Bronchial epithelial cell (primary cell): ENCODE results near the gene SFXN2. TPM values are rescaled to one million over a fixed set of nuclear protein-coding genes. Genes with fewer than 3 reads are reported as not detected.

Source experiments
- DNase-seq: peaks from one replicate; pipeline ENCODE4 v3.0.0-alpha.2; 2010; ENCODE audit warnings: low read depth
- FAIRE-seq: peaks from 2 replicates; lab custom pipeline; 2011; peaks lifted over from hg19 to GRCh38; lab: Jason Lieb, UNC
- H3K27me3 ChIP-seq: 2 replicates; pipeline ENCODE4 v1.5.1; 2011; ENCODE audit warnings: low read length; ENCODE audit not compliant: control insufficient read depth, insufficient read depth
- H3K36me3 ChIP-seq: 2 replicates; pipeline ENCODE4 v1.5.1; 2011; ENCODE audit warnings: low read length; ENCODE audit not compliant: control insufficient read depth, insufficient read depth
- H3K4me3 ChIP-seq: 2 replicates; pipeline ENCODE4 v1.5.1; 2011; ENCODE audit warnings: mild to moderate bottlenecking, low read depth, low read length, control low read depth
- total RNA-seq: library from RNA; depleted of rRNA; stranded (reverse); fragments of >200 nt; gene quantifications from 2 replicates; pipeline ENCODE4 v1.2.1, GENCODE V29; 2014
- TF ChIP-seq, protein P1 (sequence below): IDR thresholded peaks from 2 replicates; pipeline ENCODE4 v1.5.1; 2011; ENCODE audit warnings: mild to moderate bottlenecking, moderate library complexity, low read length, control low read depth, inconsistent platforms; ENCODE audit not compliant: insufficient read depth, severe bottlenecking

The SFXN2 gene
- total RNA-seq, 1 donor from 2014 or later = 3.4 TPM

DNA sequence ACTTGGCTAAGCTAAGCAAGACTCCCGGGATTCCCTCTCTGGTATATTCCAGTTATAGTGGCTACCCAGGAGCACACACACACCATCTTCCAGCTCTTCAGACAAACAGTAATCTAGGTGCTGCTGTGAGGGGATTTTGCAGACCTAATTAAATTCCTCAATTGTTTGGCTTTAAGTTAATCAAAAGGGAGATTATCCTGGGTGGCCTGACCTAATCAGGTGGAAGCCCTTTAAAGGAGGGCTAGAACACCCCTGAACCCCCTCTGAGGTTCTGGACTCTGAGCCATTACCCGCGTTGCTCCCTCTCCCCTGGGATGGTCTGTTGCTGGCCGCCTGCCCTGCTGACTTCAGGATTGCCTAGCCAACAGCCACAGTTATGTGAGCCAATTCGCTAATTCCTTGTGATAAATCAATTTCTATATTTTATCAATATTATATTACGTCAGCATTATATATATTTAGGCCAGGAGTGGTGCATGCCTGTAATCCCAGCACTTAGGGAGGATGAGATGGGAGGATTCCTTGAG, 6.4 kb downstream of the SFXN2 start:
- Histone ChIP-seq H3K4me3 (no peak overlapping the region), H3K27me3 (no peaks in the 10 kb centered on the region), H3K36me3 (no peaks in the 10 kb centered on the region)
- no peak for DNase-seq
- FAIRE-seq = no peak
- TF ChIP-seq, protein P1, sequence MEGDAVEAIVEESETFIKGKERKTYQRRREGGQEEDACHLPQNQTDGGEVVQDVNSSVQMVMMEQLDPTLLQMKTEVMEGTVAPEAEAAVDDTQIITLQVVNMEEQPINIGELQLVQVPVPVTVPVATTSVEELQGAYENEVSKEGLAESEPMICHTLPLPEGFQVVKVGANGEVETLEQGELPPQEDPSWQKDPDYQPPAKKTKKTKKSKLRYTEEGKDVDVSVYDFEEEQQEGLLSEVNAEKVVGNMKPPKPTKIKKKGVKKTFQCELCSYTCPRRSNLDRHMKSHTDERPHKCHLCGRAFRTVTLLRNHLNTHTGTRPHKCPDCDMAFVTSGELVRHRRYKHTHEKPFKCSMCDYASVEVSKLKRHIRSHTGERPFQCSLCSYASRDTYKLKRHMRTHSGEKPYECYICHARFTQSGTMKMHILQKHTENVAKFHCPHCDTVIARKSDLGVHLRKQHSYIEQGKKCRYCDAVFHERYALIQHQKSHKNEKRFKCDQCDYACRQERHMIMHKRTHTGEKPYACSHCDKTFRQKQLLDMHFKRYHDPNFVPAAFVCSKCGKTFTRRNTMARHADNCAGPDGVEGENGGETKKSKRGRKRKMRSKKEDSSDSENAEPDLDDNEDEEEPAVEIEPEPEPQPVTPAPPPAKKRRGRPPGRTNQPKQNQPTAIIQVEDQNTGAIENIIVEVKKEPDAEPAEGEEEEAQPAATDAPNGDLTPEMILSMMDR = no peak

DNA sequence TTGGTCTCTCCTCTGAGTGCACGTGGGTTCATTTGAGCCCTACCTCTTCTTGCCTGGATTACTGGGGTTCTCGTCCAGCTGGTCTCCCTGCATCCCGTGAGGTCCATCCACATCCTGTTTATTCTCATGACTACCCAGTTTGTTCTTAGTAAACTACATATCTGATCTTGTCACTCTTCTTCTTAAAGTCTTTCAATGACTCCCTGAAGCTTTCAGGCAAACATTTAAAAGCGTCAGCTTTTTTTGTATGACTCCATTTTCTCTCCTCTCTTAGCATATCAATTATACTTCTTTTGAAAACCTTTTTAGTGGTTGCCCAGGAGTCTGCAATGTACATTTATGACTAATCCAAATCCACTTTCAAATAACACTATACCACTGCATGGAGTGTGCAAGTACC, 7.5 kb downstream of the SFXN2 start:
- H3K36me3 ChIP-seq = peaks cover 2% of the 10 kb centered on the region
- H3K4me3 ChIP-seq = no peak overlapping the region
- TF ChIP-seq, protein P1 = no peak
- no peaks in the 10 kb centered on the region for H3K27me3 ChIP-seq
- DNase-seq (no peak), FAIRE-seq (no peak)

DNA sequence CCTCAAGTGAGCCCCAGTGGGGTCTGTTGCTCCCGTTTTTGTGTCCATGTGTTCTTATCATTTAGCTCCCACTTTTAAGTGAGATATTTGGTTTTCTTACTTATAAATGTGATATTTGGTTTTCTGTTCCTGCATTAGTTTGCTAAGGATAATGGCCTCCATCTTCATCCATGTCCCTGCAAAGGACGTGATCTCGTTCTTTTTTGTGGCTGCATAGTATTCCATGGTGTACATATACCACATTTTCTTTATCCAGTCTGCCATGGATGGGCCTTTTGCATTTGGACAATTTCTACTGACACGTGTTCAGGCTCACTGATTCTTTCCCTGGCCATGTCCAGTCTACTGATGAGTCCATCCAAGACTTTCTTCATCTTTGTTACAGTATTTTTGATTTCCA, 9.6 kb downstream of the SFXN2 start:
- no peaks in the 10 kb centered on the region for H3K27me3 ChIP-seq
- H3K36me3 ChIP-seq = peaks cover 3% of the 10 kb centered on the region
- FAIRE-seq (no peak), DNase-seq (no peak)
- TF ChIP-seq, protein P1 = no peak
- no peak overlapping the region for H3K4me3 ChIP-seq

DNA sequence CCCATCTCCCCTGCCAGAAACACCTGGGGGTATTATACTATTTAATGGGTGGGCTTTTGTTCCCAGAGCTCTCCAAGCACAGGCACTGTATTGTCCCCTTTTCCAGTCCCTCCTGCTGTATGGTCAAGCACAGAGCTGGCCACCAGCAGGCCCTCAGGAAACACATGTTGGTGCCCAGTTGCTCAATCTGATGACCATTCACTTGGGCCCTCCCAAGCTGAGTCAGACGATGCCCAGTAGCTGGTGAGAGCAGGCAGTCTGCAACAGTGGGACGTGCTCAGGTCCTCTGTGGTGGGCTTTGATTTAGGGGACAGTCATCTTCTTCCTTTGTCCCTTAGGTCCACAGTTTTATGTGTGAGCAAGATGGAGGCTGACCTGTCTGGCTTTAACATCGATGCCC, 11.8 kb downstream of the SFXN2 start:
- no peak overlapping the region for H3K4me3 ChIP-seq
- FAIRE-seq = no peak
- TF ChIP-seq, protein P1 = no peak
- no peaks in the 10 kb centered on the region for H3K27me3 ChIP-seq
- no peak for DNase-seq
- peaks cover 7% of the 10 kb centered on the region for H3K36me3 ChIP-seq

DNA sequence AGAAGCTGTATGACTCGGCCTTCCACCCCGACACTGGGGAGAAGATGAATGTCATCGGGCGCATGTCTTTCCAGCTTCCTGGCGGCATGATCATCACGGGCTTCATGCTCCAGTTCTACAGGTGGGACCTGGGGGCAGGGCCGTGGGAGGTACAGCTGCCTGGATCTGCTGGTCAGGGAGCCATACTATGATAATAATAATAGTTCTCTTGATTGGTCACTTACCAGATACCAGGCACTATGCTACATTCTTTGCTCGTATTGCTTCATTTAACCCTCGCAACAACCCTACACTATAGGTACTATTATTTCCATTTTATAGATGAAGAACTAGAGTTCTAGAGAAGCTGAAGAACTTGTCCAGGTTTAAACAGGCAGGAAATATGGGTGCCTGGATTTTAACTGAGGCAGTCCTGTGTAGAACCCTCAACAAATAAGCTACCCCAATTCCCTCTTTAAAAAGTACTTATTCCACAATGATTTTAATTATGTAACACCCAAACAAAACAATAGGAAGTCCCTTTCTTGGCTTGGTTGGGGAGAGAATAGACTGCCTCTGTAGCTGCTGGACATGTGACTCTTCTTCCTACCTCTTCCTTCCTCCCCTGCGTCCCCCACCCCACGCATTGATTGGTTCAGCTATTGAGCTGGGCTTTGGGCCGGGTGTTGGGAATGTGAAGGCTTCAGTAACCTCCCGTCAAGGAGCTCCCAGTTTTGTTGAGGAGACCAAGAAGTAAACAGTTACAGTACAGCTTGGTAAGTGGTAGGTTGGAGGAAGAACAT, 12.8 kb downstream of the SFXN2 start:
- FAIRE-seq (no peak), DNase-seq (peak; percentile 33)
- H3K27me3 ChIP-seq = no peaks in the 10 kb centered on the region
- H3K36me3 ChIP-seq = peaks cover 7% of the 10 kb centered on the region
- no peak overlapping the region for H3K4me3 ChIP-seq
- TF ChIP-seq, protein P1 = no peak
